WTC11 (cell line): ENCODE measurements around the gene GP2. TPM values are rescaled to one million over a fixed set of nuclear protein-coding genes. Genes with fewer than 3 reads are reported as not detected.

Experiments used
- ATAC-seq: fragments of 200-7000 bp; cut with Tn5 transposase; 2 replicates; pipeline ENCODE4 v1.10.0; 2021; ENCODE audit warnings: mild to moderate bottlenecking, moderate library complexity
- CTCF ChIA-PET: fragments of 300-600 bp; sonication (Branson Sonifier 250); formaldehyde crosslinking; loops from one replicate; lab custom pipeline; 2021; ENCODE audit warnings: antibody characterized with exemption; lab: Charles Lee
- POLR2A ChIA-PET: fragments of 350-600 bp; sonication (Branson Sonifier 250); formaldehyde crosslinking; loops from one replicate; lab custom pipeline; 2021; ENCODE audit warnings: antibody characterized with exemption; lab: Charles Lee
- DNase-seq: peaks from one replicate; pipeline ENCODE4 v3.0.0; 2021; ENCODE audit warnings: low spot score
- H3K27ac Mint-ChIP-seq: 2 replicates; pipeline ENCODE4 v1.8.0; 2021; ENCODE audit warnings: mixed read lengths
- H3K27me3 Mint-ChIP-seq: 2 replicates; pipeline ENCODE4 v1.8.0; 2021; ENCODE audit warnings: low read depth, mild to moderate bottlenecking, moderate library complexity, mixed read lengths
- H3K36me3 Mint-ChIP-seq: 2 replicates; pipeline ENCODE4 v1.8.0; 2021; ENCODE audit warnings: mixed read lengths
- H3K4me1 Mint-ChIP-seq: 2 replicates; pipeline ENCODE4 v1.8.0; 2022; ENCODE audit warnings: mixed read lengths
- H3K4me3 Mint-ChIP-seq: 2 replicates; pipeline ENCODE4 v1.8.0; 2021; ENCODE audit warnings: mild to moderate bottlenecking, moderate library complexity, mixed read lengths
- H3K9me3 Mint-ChIP-seq: 2 replicates; pipeline ENCODE4 v1.8.0; 2021; ENCODE audit warnings: mixed read lengths
- ARID4B ChIP-seq: sonication (generic); formaldehyde crosslinking; IDR thresholded peaks from 2 replicates; pipeline ENCODE4 v1.8.0; 2023; ENCODE audit warnings: missing genetic modification reagents, mild to moderate bottlenecking, borderline replicate concordance
- ATF1 ChIP-seq: sonication (generic); formaldehyde crosslinking; IDR thresholded peaks from 2 replicates; pipeline ENCODE4 v1.8.1; 2023; ENCODE audit warnings: mild to moderate bottlenecking, moderate library complexity, missing genetic modification reagents
- JUN ChIP-seq: sonication (generic); formaldehyde crosslinking; IDR thresholded peaks from 2 replicates; pipeline ENCODE4 v1.8.0; 2023; ENCODE audit warnings: mild to moderate bottlenecking, missing genetic modification reagents
- MLX ChIP-seq: sonication (generic); formaldehyde crosslinking; IDR thresholded peaks from 2 replicates; pipeline ENCODE4 v1.8.1; 2023; ENCODE audit warnings: mild to moderate bottlenecking, missing genetic modification reagents, moderate library complexity
- NFATC4 ChIP-seq: fragments of 250-450 bp; sonication (Bioruptor Pico); IDR thresholded peaks from 2 replicates; pipeline ENCODE4 v1.9.0; 2021; ENCODE audit warnings: mild to moderate bottlenecking
- NR2C2 ChIP-seq: sonication (generic); formaldehyde crosslinking; IDR thresholded peaks from 2 replicates; pipeline ENCODE4 v1.8.0; 2022; ENCODE audit warnings: mild to moderate bottlenecking, missing genetic modification reagents
- NR3C1 ChIP-seq: sonication (generic); formaldehyde crosslinking; conservative IDR thresholded peaks from 2 replicates; pipeline ENCODE4 v1.8.1; 2023; ENCODE audit warnings: low read depth, mild to moderate bottlenecking, missing genetic modification reagents
- PREB ChIP-seq: sonication (generic); formaldehyde crosslinking; IDR thresholded peaks from 2 replicates; pipeline ENCODE4 v1.8.1; 2022; ENCODE audit warnings: mild to moderate bottlenecking, missing genetic modification reagents, moderate library complexity, borderline replicate concordance
- PRRX2 ChIP-seq: fragments of 250-450 bp; sonication (Bioruptor Pico); IDR thresholded peaks from 2 replicates; pipeline ENCODE4 v1.8.0; 2021; ENCODE audit warnings: mild to moderate bottlenecking
- ZNF138 ChIP-seq: sonication (generic); formaldehyde crosslinking; conservative IDR thresholded peaks from 2 replicates; pipeline ENCODE4 v1.8.1; 2022; ENCODE audit warnings: mild to moderate bottlenecking, moderate library complexity, missing genetic modification reagents
- ZNF232 ChIP-seq: sonication (generic); formaldehyde crosslinking; IDR thresholded peaks from 2 replicates; pipeline ENCODE4 v1.8.0; 2022; ENCODE audit warnings: mild to moderate bottlenecking, missing genetic modification reagents
- ZNF396 ChIP-seq: fragments of 250-450 bp; sonication (Bioruptor Pico); IDR thresholded peaks from 2 replicates; pipeline ENCODE4 v1.8.0; 2021; ENCODE audit warnings: mild to moderate bottlenecking, moderate library complexity, borderline replicate concordance
- ZNF425 ChIP-seq: fragments of 250-450 bp; sonication (Bioruptor Pico); conservative IDR thresholded peaks from 2 replicates; pipeline ENCODE4 v1.9.0; 2021; ENCODE audit warnings: mild to moderate bottlenecking
- ZNF512 ChIP-seq: sonication (generic); formaldehyde crosslinking; IDR thresholded peaks from 2 replicates; pipeline ENCODE4 v1.8.1; 2022; ENCODE audit warnings: missing genetic modification reagents, borderline replicate concordance
- total RNA-seq: library from RNA; stranded (reverse); gene quantifications from 3 replicates; pipeline ENCODE4 v1.2.3, GENCODE V29; 2021

The GP2 gene
- total RNA-seq, 1 experiment from 2014 or later, result 6.6 TPM

GRCh38 chr16:20333120-20333519, 5.8 kb upstream of the GP2 start (continued):
- TF ChIP-seq ZNF512 (CRISPR knock-in tag) (no peak), ZNF425 (CRISPR knock-in tag) (no peak), NFATC4 (CRISPR knock-in tag) (no peak), NR3C1 (CRISPR knock-in tag) (no peak), JUN (CRISPR knock-in tag) (no peak), PRRX2 (CRISPR knock-in tag) (no peak), ATF1 (CRISPR knock-in tag) (no peak), NR2C2 (CRISPR knock-in tag) (no peak)

- no peak for ATAC-seq
- ChIA-PET CTCF (interaction anchor here (1.8 kb wide), 1 partner anchor 425 kb away, joined by 5 read pairs; no protein-coding TSS in a partner anchor), POLR2A (no interaction called here)
- Mint-ChIP-seq H3K4me1 (peaks cover 8% of the 10 kb centered on the region; the same call in 1 of the 2 replicates), H3K9me3 (no peaks in the 10 kb centered on the region), H3K27ac (no peak overlapping the region), H3K36me3 (no peaks in the 10 kb centered on the region), H3K27me3 (no peaks in the 10 kb centered on the region), H3K4me3 (no peak overlapping the region)
- DNase-seq, result no peak
- TF ChIP-seq ZNF396 (CRISPR knock-in tag) (no peak), ARID4B (no peak), MLX (CRISPR knock-in tag) (no peak), PREB (CRISPR knock-in tag) (no peak), ZNF138 (CRISPR knock-in tag) (no peak), ZNF232 (CRISPR knock-in tag) (no peak)
These were observed 5.1 kb upstream of the GP2 start for GRCh38 chr16:20332411-20332810.
